Measurements from ENCODE around the gene ALDH1A3.

DNA sequence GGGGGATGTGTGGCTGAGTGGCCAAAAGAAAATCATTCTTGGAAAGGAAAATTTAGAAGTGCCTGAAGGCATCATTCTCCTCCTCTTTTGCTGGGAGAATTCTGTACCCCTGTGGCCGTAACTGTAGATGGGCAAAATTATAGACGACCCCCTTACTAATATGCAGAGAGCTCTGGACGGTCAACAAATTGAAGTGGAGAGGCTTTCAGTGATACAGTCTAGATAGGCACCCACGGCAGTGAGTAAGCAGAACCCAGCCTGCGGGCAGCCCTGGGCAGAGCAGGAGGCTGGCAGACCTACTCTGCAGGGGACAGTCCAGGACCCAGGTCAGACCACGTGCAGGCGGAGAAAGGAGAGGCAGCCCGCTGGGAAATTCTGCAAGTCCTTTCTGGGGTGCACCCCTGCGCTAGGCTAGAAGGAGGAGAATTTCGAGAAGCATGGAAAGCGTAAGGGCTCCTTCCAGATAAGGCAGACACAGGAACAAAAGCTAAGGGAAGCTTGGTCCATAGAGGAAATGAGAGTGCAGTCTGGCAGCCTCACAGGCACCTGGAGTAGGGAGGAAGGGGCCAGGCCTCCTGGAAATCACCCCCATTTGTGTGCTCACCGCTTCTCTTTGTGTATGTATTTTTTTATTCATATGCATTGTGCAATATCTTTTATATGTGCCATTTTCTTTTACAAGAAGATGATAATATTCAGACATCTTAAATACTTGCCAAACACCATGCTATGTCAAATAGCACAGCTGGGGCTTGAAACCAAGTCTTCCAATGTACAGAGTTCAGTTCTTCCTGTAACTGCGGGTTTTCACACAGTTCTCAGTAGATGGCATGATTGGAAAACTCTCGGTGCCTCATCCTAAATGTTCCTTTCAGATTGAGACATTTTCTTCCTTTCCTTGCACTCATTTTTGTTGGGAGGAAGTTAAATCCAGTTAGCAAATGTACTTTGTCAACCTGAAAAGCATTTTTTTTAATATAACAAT is 79.7 kb downstream of the ALDH1A3 start:
- no peak for TF ChIP-seq CTCF (conservative IDR thresholded peaks at IDR 0.05 in 1 of 2, IDR thresholded peaks at IDR 0.05 in 1 of 2; ENCODE audit: low read depth in 1 of 2, low read length in 2 of 2)
- no peak for TF ChIP-seq EZH2 (IDR thresholded peaks at IDR 0.05; ENCODE audit: low read length, missing control alignments)
